ENCODE results near the gene DNAH3.
"Not testable (repeated sequence)": the region's sequence is repeated elsewhere in the genome, so short reads cannot be mapped to it uniquely, and the experiment has no call there.

Gene DNAH3

DNA sequence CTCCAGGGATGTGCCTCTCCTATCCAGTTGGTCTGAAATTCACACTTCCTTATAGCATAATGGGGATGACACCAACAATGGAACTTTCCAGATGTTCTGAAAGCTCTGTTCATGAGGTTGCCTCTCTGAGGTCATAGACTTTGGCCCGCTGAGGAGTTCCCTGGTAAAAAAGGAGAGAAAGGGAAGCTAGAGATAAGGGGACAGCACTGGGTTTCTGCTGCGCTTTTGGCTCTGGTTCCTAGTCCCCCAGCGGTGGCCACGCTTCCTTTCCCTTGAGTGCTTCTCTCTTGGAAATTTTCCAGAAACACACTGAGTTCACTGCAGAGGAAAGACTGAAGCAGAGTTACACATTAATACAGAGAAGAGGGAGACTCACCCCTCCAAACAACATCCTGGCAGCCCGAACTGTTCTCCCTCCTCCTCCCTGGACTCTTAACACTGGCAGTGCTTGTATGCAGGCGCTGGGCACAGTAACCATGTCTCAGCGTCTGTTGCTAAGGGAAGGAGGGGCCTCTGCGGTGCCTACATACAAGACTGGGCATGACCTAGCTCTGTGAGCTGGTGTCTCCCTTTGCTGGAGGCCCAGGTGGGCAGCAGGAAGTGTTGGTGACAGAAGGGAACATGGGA, at the start of gene DNAH3:
Gene DNAH3, minus strand, starts transcription at position 472 of the 627 bp plus-strand sequence. CDS start 527 bp downstream, outside the sequence.
- TF ChIP-seq MAX (IDR thresholded peaks at IDR 0.05; ENCODE audit: low read depth, low read length) (no peak), POLR2A (IDR thresholded peaks at IDR 0.05; ENCODE audit: extremely low read depth, insufficient read length) (no peak), MYC (IDR thresholded peaks at IDR 0.05; ENCODE audit: low read depth, low read length) (no peak), CTCF (IDR thresholded peaks at IDR 0.05; ENCODE audit: low read depth, low read length) (no peak)
- no peak for DNase-seq (ENCODE audit: low read depth)

DNA sequence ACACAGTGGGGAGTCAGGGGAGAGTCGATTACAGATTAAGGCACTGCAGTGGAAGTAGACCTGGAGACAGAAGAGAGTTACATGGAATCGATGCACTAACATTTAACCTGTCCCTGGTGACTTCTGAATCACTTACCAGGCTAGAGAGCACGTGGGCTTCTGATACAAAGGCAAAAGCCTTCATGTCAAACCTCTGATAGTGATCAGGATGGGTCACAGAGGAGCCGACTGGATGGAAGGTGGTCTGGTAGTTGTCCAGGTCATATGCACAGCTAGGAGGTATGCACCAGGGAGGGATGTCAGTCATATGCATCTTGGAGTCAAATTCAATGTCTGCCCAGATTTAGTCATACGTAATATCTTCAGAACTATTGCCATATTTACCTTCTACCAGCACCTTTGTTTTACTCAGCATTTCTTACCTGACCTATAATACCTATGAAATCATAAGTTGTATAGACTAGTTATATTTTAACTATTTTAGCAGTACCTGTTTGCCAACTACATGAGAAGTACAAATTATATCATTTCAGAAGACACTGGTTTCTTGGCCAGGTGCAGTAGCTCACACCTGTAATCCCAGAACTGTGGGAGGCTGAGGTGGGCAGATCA, 49.1 kb upstream of the DNAH3 start:
- H3K4me3 ChIP-seq (ENCODE audit: low read depth, low read length), result no peak overlapping the region
- no peak for DNase-seq (ENCODE audit: low read depth)
- TF ChIP-seq POLR2A (IDR thresholded peaks at IDR 0.05; ENCODE audit: extremely low read depth, insufficient read length) (no peak), MAX (IDR thresholded peaks at IDR 0.05; ENCODE audit: low read depth, low read length) (no peak)

More for the DNA sequence above, at the start of gene DNAH3:
- no peak within 1 kb of the TSS for H3K4me3 ChIP-seq (ENCODE audit: low read depth, low read length)

DNA sequence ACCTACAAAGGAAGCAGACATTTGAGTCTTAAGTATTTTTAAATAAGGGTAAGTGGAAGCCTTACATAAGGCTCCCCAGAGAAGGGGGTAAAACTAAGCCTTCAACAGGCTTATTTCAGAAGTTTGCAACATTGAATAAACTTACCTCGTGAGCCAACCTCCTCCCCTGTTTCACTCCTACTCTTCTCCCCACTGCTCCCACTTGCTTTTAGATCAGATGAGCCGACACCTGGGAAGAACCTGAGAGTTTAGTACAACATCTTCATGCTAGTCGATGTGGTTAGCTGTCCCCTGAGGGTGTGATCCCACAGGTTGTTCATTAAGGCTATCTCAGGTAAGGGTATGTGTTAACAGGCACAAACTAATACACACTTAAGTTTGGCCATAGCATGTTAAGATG, 47.0 kb upstream of the DNAH3 start:
- no peak for TF ChIP-seq POLR2A (IDR thresholded peaks at IDR 0.05; ENCODE audit: extremely low read depth, insufficient read length)
- no peak for TF ChIP-seq MYC (IDR thresholded peaks at IDR 0.05; ENCODE audit: low read depth, low read length)
- TF ChIP-seq CTCF (IDR thresholded peaks at IDR 0.05; ENCODE audit: low read depth, low read length), result no peak
- TF ChIP-seq MAX (IDR thresholded peaks at IDR 0.05; ENCODE audit: low read depth, low read length), result no peak
- no peak for DNase-seq (ENCODE audit: low read depth)
- H3K4me3 ChIP-seq (ENCODE audit: low read depth, low read length), result no peak overlapping the region

DNA sequence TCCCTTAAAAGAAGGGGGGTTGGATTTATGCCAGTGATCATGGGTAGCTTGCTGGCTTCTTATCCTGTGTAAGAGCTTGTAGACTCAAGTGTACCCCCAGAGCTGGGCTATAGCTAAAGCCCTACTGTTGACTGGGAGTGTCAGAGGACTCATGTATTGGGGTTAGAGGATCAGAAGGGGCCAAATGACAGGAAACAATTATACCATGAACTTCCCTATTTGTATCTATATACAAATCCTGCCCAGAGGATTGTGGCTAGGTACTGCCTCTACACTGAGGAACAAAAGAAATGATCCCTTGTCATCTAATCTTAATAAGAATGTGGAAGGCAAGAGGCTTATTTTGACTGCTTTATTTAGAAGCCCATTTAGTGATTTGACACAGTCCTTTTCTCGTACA, 46.5 kb upstream of the DNAH3 start:
- H3K4me3 ChIP-seq (ENCODE audit: low read depth, low read length), result no peak overlapping the region
- DNase-seq (ENCODE audit: low read depth), result peak; percentile 35
- TF ChIP-seq MAX (IDR thresholded peaks at IDR 0.05; ENCODE audit: low read depth, low read length), result no peak
- no peak for TF ChIP-seq CTCF (IDR thresholded peaks at IDR 0.05; ENCODE audit: low read depth, low read length)
- TF ChIP-seq POLR2A (IDR thresholded peaks at IDR 0.05; ENCODE audit: extremely low read depth, insufficient read length), result no peak
- TF ChIP-seq MYC (IDR thresholded peaks at IDR 0.05; ENCODE audit: low read depth, low read length), result no peak

GRCh38 chr16:21195330-21195729, 44.7 kb upstream of the DNAH3 start:
- DNase-seq (ENCODE audit: low read depth); H3K4me3 ChIP-seq (ENCODE audit: low read depth, low read length): not testable (repeated sequence)

DNA sequence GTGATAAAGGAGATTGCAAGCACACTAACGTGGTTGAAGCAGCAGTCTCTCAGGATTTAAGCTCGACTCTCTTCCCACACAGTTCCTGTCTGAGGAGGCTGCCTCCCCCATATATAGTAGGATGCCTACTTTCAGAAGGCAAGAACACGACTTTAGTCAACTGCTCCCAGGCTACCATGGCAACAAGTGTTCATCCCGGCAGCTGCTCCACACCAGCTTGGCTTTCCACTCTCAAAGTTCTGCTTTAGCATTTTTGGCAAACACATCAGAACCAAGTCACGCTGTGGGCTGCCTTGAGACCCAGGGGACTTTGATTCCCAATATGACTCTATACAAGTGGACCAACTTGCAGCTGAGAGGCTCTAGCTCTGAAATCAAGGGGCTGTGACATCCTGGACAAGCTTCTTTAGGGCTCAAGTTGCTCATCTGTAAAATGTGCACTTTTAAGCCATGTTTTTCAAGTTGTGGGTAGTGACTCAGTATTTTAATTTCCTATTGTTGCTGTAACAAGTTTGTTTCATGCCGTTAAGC, 44.2 kb upstream of the DNAH3 start:
- no peak overlapping the region for H3K4me3 ChIP-seq (ENCODE audit: low read depth, low read length)
- no peak for DNase-seq (ENCODE audit: low read depth)
- TF ChIP-seq CTCF (IDR thresholded peaks at IDR 0.05; ENCODE audit: low read depth, low read length) (no peak), POLR2A (IDR thresholded peaks at IDR 0.05; ENCODE audit: extremely low read depth, insufficient read length) (no peak), MYC (IDR thresholded peaks at IDR 0.05; ENCODE audit: low read depth, low read length) (no peak), MAX (IDR thresholded peaks at IDR 0.05; ENCODE audit: low read depth, low read length) (no peak)

Measured in NB4 (cell line).